NCI-H510A (cell line): ENCODE data around the gene BACH2.

Experiments used
- DNase-seq: peaks from one replicate; lab custom pipeline; 2025; lab: John Stamatoyannopoulos, UW

The BACH2 gene

GRCh38 chr6:90028066-90028778 lies 268.4 kb downstream of the BACH2 start:
- no peak for DNase-seq

GRCh38 chr6:90026216-90026615 lies 270.4 kb downstream of the BACH2 start:
- no peak for DNase-seq

GRCh38 chr6:90025523-90026061 lies 271.1 kb downstream of the BACH2 start:
- DNase-seq = no peak

GRCh38 chr6:90024633-90025032 lies 272.0 kb downstream of the BACH2 start:
- no peak for DNase-seq

- DNase-seq = no peak
These were observed 274.9 kb downstream of the BACH2 start for GRCh38 chr6:90021711-90022110.

- DNase-seq = no peak
These were observed 275.9 kb downstream of the BACH2 start for GRCh38 chr6:90020746-90021145.

- DNase-seq = no peak
These were observed 277.4 kb downstream of the BACH2 start for GRCh38 chr6:90019216-90019615.

- DNase-seq = no peak
These were observed 280.8 kb downstream of the BACH2 start for GRCh38 chr6:90015883-90016282.

GRCh38 chr6:90008908-90009501 lies 287.6 kb downstream of the BACH2 start:
- no peak for DNase-seq

GRCh38 chr6:90008189-90008907 lies 288.3 kb downstream of the BACH2 start:
- no peak for DNase-seq

- DNase-seq = no peak
These were observed 291.4 kb downstream of the BACH2 start for GRCh38 chr6:90005048-90005827.

- DNase-seq = no peak
These were observed 292.1 kb downstream of the BACH2 start for GRCh38 chr6:90004511-90004910.

GRCh38 chr6:90003941-90004340 lies 292.7 kb downstream of the BACH2 start:
- DNase-seq = no peak

GRCh38 chr6:90003069-90003795 lies 293.4 kb downstream of the BACH2 start:
- DNase-seq = no peak

GRCh38 chr6:90000864-90001731 lies 295.5 kb downstream of the BACH2 start:
- DNase-seq = no peak

- DNase-seq = no peak
These were observed 296.5 kb downstream of the BACH2 start for GRCh38 chr6:89999945-90000825.

- DNase-seq = peak; percentile 87
These were observed 297.5 kb downstream of the BACH2 start for GRCh38 chr6:89999154-89999553.

GRCh38 chr6:89997456-89998445 lies 298.9 kb downstream of the BACH2 start:
- DNase-seq = no peak
